ENCODE measurements around the gene HPSE2. TPM values are rescaled to one million over a fixed set of nuclear protein-coding genes. Genes with fewer than 3 reads are reported as not detected.
A peak's percentile ranks its signal among the peaks of the same experiment; 100 is the strongest.
"Not testable (repeated sequence)": the region's sequence is repeated elsewhere in the genome, so short reads cannot be mapped to it uniquely, and the experiment has no call there.

The HPSE2 gene
- total RNA-seq, 1 experiment from 2014 or later = not detected

GRCh38 chr10:98570834-98571233, 664.8 kb downstream of the HPSE2 start:
- DNase-seq (ENCODE audit: low read depth) = no peak

- no peak for DNase-seq (ENCODE audit: low read depth)
Observed at GRCh38 chr10:98569853-98570252, 665.8 kb downstream of the HPSE2 start.

GRCh38 chr10:98568551-98568950, 667.1 kb downstream of the HPSE2 start:
- DNase-seq (ENCODE audit: low read depth) = peak; percentile 64

- DNase-seq (ENCODE audit: low read depth) = no peak
Observed at GRCh38 chr10:98567391-98568133, 668.1 kb downstream of the HPSE2 start.

- no peak for DNase-seq (ENCODE audit: low read depth)
Observed at GRCh38 chr10:98563811-98564210, 671.8 kb downstream of the HPSE2 start.

- peak; percentile 23 for DNase-seq (ENCODE audit: low read depth)
Observed at GRCh38 chr10:98560565-98560964, 675.1 kb downstream of the HPSE2 start.

- DNase-seq (ENCODE audit: low read depth) = no peak
Observed at GRCh38 chr10:98556061-98556460, 679.6 kb downstream of the HPSE2 start.

GRCh38 chr10:98555021-98555619, 680.5 kb downstream of the HPSE2 start:
- no peak for DNase-seq (ENCODE audit: low read depth)

- DNase-seq (ENCODE audit: low read depth) = not testable (repeated sequence)
Observed at GRCh38 chr10:98541561-98541960, 694.1 kb downstream of the HPSE2 start.

- DNase-seq (ENCODE audit: low read depth) = no peak
Observed at GRCh38 chr10:98539578-98539977, 696.1 kb downstream of the HPSE2 start.

GRCh38 chr10:98538472-98538871, 697.2 kb downstream of the HPSE2 start:
- no peak for DNase-seq (ENCODE audit: low read depth)

GRCh38 chr10:98536551-98536950, 699.1 kb downstream of the HPSE2 start:
- peak; percentile 58 for DNase-seq (ENCODE audit: low read depth)

GRCh38 chr10:98533746-98534445, 701.8 kb downstream of the HPSE2 start:
- DNase-seq (ENCODE audit: low read depth) = peak; percentile 8

GRCh38 chr10:98533241-98533640, 702.4 kb downstream of the HPSE2 start:
- DNase-seq (ENCODE audit: low read depth) = no peak

- DNase-seq (ENCODE audit: low read depth) = peak; percentile 50
Observed at GRCh38 chr10:98528805-98529183, 706.9 kb downstream of the HPSE2 start.

- peak; percentile 65 for DNase-seq (ENCODE audit: low read depth)
Observed at GRCh38 chr10:98528166-98528804, 707.4 kb downstream of the HPSE2 start.

GRCh38 chr10:98525969-98526368, 709.7 kb downstream of the HPSE2 start:
- no peak for DNase-seq (ENCODE audit: low read depth)

- DNase-seq (ENCODE audit: low read depth) = no peak
Observed at GRCh38 chr10:98524124-98524523, 711.5 kb downstream of the HPSE2 start.

- no peak for DNase-seq (ENCODE audit: low read depth)
Observed at GRCh38 chr10:98519841-98520240, 715.8 kb downstream of the HPSE2 start.

- DNase-seq (ENCODE audit: low read depth) = no peak
Observed at GRCh38 chr10:98517672-98518071, 718.0 kb downstream of the HPSE2 start.

- DNase-seq (ENCODE audit: low read depth) = no peak
Observed at GRCh38 chr10:98516352-98516751, 719.3 kb downstream of the HPSE2 start.

GRCh38 chr10:98513704-98514103, 721.9 kb downstream of the HPSE2 start:
- no peak for DNase-seq (ENCODE audit: low read depth)
